A673 (cell line): ENCODE data around the gene REXO1. TPM values are rescaled to one million over a fixed set of nuclear protein-coding genes. Genes with fewer than 3 reads are reported as not detected.

Source experiments
- BruUV-seq: library from RNA; stranded (reverse); fragments of 400-500 nt; replicated peaks from 2 replicates; lab custom pipeline; 2021; lab: Mats Ljungman, UMichigan
- CTCF ChIA-PET: fragments of 300-600 bp; sonication (Branson Sonifier 250); formaldehyde crosslinking; loops from one replicate; lab custom pipeline; 2022; ENCODE audit warnings: antibody characterized with exemption; lab: Charles Lee
- POLR2A ChIA-PET: fragments of 300-600 bp; sonication (Branson Sonifier 250); formaldehyde crosslinking; loops from one replicate; lab custom pipeline; 2022; ENCODE audit warnings: antibody characterized with exemption; ENCODE audit not compliant: low non-redundant PET; lab: Charles Lee
- DNase-seq: peaks from one replicate; pipeline ENCODE4 v3.0.0-alpha.2; 2015; ENCODE audit warnings: low spot score
- H3K27ac ChIP-seq: fragments of 200-600 bp; sonication (generic); 2 replicates; pipeline ENCODE4 v1.5.1; 2016; ENCODE audit warnings: mixed run types, low read depth, mild to moderate bottlenecking, mixed read lengths, antibody characterized with exemption, low read length; ENCODE audit not compliant: poor library complexity, severe bottlenecking
- H3K27me3 ChIP-seq: fragments of 200-600 bp; sonication (generic); replicated peaks from 2 replicates; pipeline ENCODE4 v1.6.1; 2017; ENCODE audit warnings: mixed run types, low read depth, mild to moderate bottlenecking, mixed read lengths, antibody characterized with exemption, low read length; ENCODE audit not compliant: insufficient read depth, poor library complexity
- H3K36me3 ChIP-seq: fragments of 200-600 bp; sonication (generic); 2 replicates; pipeline ENCODE4 v1.6.1; 2016; ENCODE audit warnings: mixed run types, mild to moderate bottlenecking, mixed read lengths, antibody characterized with exemption, low read length; ENCODE audit not compliant: insufficient read depth, poor library complexity, severe bottlenecking
- H3K4me1 ChIP-seq: fragments of 200-600 bp; sonication (generic); 2 replicates; pipeline ENCODE4 v1.6.1; 2017; ENCODE audit warnings: mixed run types, mild to moderate bottlenecking, mixed read lengths, antibody characterized with exemption, low read length; ENCODE audit not compliant: insufficient read depth, poor library complexity, severe bottlenecking
- H3K4me3 ChIP-seq: fragments of 200-600 bp; sonication (generic); 2 replicates; pipeline ENCODE4 v1.5.1; 2016; ENCODE audit warnings: low read depth, mixed run types, mild to moderate bottlenecking, mixed read lengths, low read length; ENCODE audit not compliant: poor library complexity, severe bottlenecking
- H3K9me3 ChIP-seq: fragments of 200-600 bp; sonication (generic); 2 replicates; pipeline ENCODE4 v1.6.1; 2016; ENCODE audit warnings: mixed run types, low read depth, mild to moderate bottlenecking, mixed read lengths, antibody characterized with exemption, low read length; ENCODE audit not compliant: poor library complexity, severe bottlenecking
- CTCF ChIP-seq: fragments of 300-800, 200-600 bp; sonication (generic); conservative IDR thresholded peaks from 2 replicates; pipeline ENCODE4 v1.5.1; 2017; ENCODE audit warnings: low read depth, mild to moderate bottlenecking, antibody characterized with exemption, low read length, moderate library complexity, mixed read lengths
- EZH2 ChIP-seq: fragments of 200-600 bp; sonication (generic); IDR thresholded peaks from 2 replicates; pipeline ENCODE4 v1.6.1; 2017; ENCODE audit warnings: borderline replicate concordance, low read depth, mild to moderate bottlenecking, mixed read lengths, antibody characterized with exemption, low read length; ENCODE audit not compliant: poor library complexity, severe bottlenecking
- intact Hi-C: fragments of 100-400 bp; cut with micrococcal nuclease; formaldehyde crosslinking; loops from one replicate; pipeline ENCODE4 v1.10.0; 2022; ENCODE audit not compliant: unreplicated experiment
- total RNA-seq: library from RNA; stranded (reverse); gene quantifications from 2 replicates; pipeline ENCODE4 v1.2.3, GENCODE V29; 2021

REXO1 gene
- total RNA-seq, 1 experiment from 2014 or later = 53.0 TPM

GRCh38 chr19:1871630-1872029, 23.3 kb upstream of the REXO1 start:
- ChIA-PET CTCF (no interaction called here), POLR2A (no interaction called here)
- Histone ChIP-seq H3K27ac (no peak overlapping the region), H3K4me1 (peaks cover 23% of the 10 kb centered on the region), H3K36me3 (peaks cover 8% of the 10 kb centered on the region), H3K27me3 (no peaks in the 10 kb centered on the region), H3K4me3 (no peak overlapping the region), H3K9me3 (no peaks in the 10 kb centered on the region)
- BruUV-seq = no TSS peak
- TF ChIP-seq EZH2 = no peak
- TF ChIP-seq CTCF = no peak
- intact Hi-C loops = no loop called here
- DNase-seq = no peak

- no peak for DNase-seq
- ChIA-PET POLR2A (no interaction called here), CTCF (no interaction called here)
- peaks cover 8% of the 10 kb centered on the region for H3K36me3 ChIP-seq
- H3K27ac ChIP-seq = no peak overlapping the region
- intact Hi-C loops = no loop called here
- no peak for TF ChIP-seq CTCF
- no peak for TF ChIP-seq EZH2
- BruUV-seq = no TSS peak
- no peaks in the 10 kb centered on the region for H3K27me3 ChIP-seq
- H3K4me1 ChIP-seq = peaks cover 18% of the 10 kb centered on the region
- no peak overlapping the region for H3K4me3 ChIP-seq
- no peaks in the 10 kb centered on the region for H3K9me3 ChIP-seq
Observed at GRCh38 chr19:1871140-1871597, 22.9 kb upstream of the REXO1 start.

- CTCF ChIA-PET = no interaction called here
- H3K9me3 ChIP-seq = no peaks in the 10 kb centered on the region
- H3K4me3 ChIP-seq = no peak overlapping the region
- POLR2A ChIA-PET = no interaction called here
- H3K36me3 ChIP-seq = peaks cover 8% of the 10 kb centered on the region
- H3K4me1 ChIP-seq = peaks cover 11% of the 10 kb centered on the region
- intact Hi-C loops = no loop called here
- BruUV-seq = no TSS peak
- H3K27ac ChIP-seq = peak overlapping the region; percentile 47
- no peaks in the 10 kb centered on the region for H3K27me3 ChIP-seq
- TF ChIP-seq CTCF (no peak), EZH2 (no peak)
- no peak for DNase-seq
Observed at GRCh38 chr19:1868971-1869370, 20.7 kb upstream of the REXO1 start.
